NCI-H2227 treated with DMSO at 0.1 percent for 48 hours (cell line): ENCODE data around the gene TSPAN5.

Experiments
- DNase-seq: peaks from one replicate; lab custom pipeline; 2025; lab: John Stamatoyannopoulos, UW

The TSPAN5 gene

GRCh38 chr4:98452091-98452490 is 206.3 kb downstream of the TSPAN5 start:
- no peak for DNase-seq

GRCh38 chr4:98448908-98449307 is 209.5 kb downstream of the TSPAN5 start:
- DNase-seq: no peak

DNA sequence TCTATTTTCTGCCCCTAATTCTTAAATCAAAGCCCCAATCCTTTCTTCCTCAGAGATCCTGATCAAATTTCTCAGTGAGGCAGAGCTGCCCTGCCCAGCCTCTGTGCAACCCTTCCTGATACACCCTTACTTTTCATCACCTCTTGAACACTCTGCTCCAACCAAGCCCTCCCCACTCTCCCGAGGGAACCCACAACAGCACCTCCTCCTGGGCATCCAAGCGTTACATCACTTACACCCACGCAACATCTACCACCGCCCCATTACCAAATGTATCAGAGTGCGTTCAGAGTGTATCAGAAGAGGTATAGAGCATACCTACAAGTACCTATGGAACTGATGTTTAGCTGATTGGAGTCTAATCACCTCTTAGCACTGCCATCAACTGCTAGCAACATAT is 210.8 kb downstream of the TSPAN5 start:
- no peak for DNase-seq

- DNase-seq: no peak
These were observed 211.7 kb downstream of the TSPAN5 start for GRCh38 chr4:98446499-98447375.

- DNase-seq: peak; percentile 63
These were observed 214.0 kb downstream of the TSPAN5 start for GRCh38 chr4:98444371-98444770.

DNA sequence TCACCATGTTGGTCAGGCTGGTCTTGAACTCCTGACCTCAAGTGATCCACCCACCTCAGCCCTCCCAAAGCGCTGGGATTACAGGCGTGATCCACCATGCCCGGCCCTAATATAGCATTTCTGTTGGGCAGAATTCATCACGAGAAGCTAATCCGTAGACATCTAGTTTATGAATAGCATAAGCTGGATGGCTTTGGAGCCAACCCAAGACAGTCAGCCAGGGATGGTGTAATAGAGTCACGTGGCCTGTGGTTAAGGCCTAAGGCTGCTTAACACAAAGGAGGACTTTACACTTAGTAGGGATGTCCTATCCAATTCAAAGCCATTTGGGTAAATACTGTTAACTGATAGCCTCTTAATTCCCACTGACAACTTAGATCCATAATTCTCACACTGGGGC is 223.6 kb downstream of the TSPAN5 start:
- no peak for DNase-seq

- DNase-seq: peak; percentile 93
These were observed 224.7 kb downstream of the TSPAN5 start for GRCh38 chr4:98433691-98434090.

GRCh38 chr4:98430708-98431403 is 227.6 kb downstream of the TSPAN5 start:
- DNase-seq: no peak

DNA sequence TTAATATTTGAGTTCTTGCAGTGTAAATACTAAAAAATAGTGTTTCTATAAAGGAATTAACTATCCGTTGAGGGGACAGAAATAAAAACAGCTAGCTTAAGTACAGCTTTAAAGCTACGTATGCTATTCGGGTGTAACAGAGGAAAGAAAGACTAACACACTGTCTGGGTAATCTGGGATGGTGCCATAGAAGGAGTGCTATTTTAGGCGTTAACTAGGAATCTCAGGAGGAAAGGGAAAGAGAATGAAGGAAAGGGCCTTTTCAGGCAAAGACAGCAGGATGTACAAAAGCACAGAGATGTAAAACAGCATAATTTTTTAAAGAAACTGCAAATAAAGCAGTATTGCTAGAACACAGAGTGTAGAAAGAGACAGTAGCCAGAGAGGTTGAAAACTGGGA is 235.4 kb downstream of the TSPAN5 start:
- DNase-seq: no peak

GRCh38 chr4:98421111-98421510 is 237.3 kb downstream of the TSPAN5 start:
- DNase-seq: no peak
